Measurements from ENCODE around the gene LRRC47.

DNA sequence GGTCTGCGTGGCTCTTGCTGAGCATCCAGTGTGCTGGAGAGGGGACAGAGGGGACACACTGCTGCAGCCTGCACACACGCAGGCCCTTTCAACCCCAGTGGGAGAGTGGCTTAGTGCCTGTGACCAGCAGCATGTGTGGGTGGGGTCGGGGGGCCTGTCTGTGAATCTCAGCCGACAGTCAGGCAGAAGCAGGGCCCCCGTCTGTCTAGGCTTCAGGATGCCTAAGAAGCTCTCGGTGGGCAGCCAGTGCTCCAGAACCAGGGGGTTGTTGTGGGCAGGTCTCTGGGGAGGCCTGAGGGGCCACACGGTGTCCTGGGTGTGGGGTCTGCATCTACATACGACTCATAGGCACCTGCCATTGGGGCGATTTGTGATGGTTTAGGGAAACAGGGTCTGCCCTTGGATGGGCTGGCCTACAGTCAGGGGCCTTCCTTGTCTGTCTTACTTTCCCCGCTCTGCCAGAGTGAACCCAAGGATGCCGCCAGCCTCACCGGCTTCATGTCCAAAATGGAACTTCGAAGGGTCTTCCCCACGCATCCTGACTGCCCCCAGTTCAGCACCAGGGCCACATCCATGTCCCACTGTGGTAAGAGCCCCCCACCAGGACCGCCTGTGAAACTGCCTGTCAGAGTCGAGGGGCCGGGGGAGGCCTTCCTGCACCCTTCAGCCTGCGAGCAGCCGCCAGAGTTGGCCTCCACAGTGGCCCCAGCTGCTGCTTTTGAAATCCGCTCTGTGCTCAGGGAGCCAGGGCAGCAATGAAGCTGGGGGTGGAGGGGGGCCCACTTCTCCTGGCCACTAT is 42.4 kb downstream of the LRRC47 start:
- no peak for TF ChIP-seq POLR2A (IDR thresholded peaks at IDR 0.05)
- TF ChIP-seq, protein P1, sequence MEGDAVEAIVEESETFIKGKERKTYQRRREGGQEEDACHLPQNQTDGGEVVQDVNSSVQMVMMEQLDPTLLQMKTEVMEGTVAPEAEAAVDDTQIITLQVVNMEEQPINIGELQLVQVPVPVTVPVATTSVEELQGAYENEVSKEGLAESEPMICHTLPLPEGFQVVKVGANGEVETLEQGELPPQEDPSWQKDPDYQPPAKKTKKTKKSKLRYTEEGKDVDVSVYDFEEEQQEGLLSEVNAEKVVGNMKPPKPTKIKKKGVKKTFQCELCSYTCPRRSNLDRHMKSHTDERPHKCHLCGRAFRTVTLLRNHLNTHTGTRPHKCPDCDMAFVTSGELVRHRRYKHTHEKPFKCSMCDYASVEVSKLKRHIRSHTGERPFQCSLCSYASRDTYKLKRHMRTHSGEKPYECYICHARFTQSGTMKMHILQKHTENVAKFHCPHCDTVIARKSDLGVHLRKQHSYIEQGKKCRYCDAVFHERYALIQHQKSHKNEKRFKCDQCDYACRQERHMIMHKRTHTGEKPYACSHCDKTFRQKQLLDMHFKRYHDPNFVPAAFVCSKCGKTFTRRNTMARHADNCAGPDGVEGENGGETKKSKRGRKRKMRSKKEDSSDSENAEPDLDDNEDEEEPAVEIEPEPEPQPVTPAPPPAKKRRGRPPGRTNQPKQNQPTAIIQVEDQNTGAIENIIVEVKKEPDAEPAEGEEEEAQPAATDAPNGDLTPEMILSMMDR (IDR thresholded peaks at IDR 0.05) = no peak
